ENCODE results near the gene CABLES2.

CABLES2 gene

GRCh38 chr20:62359043-62359490 lies 48.0 kb downstream of the CABLES2 start:
- DNase-seq (ENCODE audit: low spot score), result no peak

GRCh38 chr20:62358171-62359042 lies 48.7 kb downstream of the CABLES2 start:
- no peak for DNase-seq (ENCODE audit: low spot score)

- DNase-seq (ENCODE audit: low spot score), result no peak
Observed at GRCh38 chr20:62357681-62358080, 49.4 kb downstream of the CABLES2 start.

- no peak for DNase-seq (ENCODE audit: low spot score)
Observed at GRCh38 chr20:62357187-62357667, 49.9 kb downstream of the CABLES2 start.

GRCh38 chr20:62356589-62357186 lies 50.4 kb downstream of the CABLES2 start:
- DNase-seq (ENCODE audit: low spot score), result no peak

GRCh38 chr20:62355878-62356588 lies 51.1 kb downstream of the CABLES2 start:
- no peak for DNase-seq (ENCODE audit: low spot score)

GRCh38 chr20:62355516-62355877 lies 51.6 kb downstream of the CABLES2 start:
- no peak for DNase-seq (ENCODE audit: low spot score)

GRCh38 chr20:62354811-62355341 lies 52.2 kb downstream of the CABLES2 start:
- DNase-seq (ENCODE audit: low spot score), result no peak

GRCh38 chr20:62354031-62354808 lies 52.9 kb downstream of the CABLES2 start:
- no peak for DNase-seq (ENCODE audit: low spot score)

GRCh38 chr20:62353289-62354030 lies 53.6 kb downstream of the CABLES2 start:
- DNase-seq (ENCODE audit: low spot score), result no peak

GRCh38 chr20:62352402-62353288 lies 54.4 kb downstream of the CABLES2 start:
- peak; percentile 77 for DNase-seq (ENCODE audit: low spot score)

GRCh38 chr20:62351469-62352401 lies 55.4 kb downstream of the CABLES2 start:
- no peak for DNase-seq (ENCODE audit: low spot score)

GRCh38 chr20:62350629-62351422 lies 56.3 kb downstream of the CABLES2 start:
- no peak for DNase-seq (ENCODE audit: low spot score)

GRCh38 chr20:62350098-62350628 lies 56.9 kb downstream of the CABLES2 start:
- no peak for DNase-seq (ENCODE audit: low spot score)

- no peak for DNase-seq (ENCODE audit: low spot score)
Observed at GRCh38 chr20:62349556-62350097, 57.5 kb downstream of the CABLES2 start.

GRCh38 chr20:62348604-62349003 lies 58.5 kb downstream of the CABLES2 start:
- no peak for DNase-seq (ENCODE audit: low spot score)

- DNase-seq (ENCODE audit: low spot score), result no peak
Observed at GRCh38 chr20:62347445-62347844, 59.6 kb downstream of the CABLES2 start.

GRCh38 chr20:62347151-62347404 lies 60.0 kb downstream of the CABLES2 start:
- DNase-seq (ENCODE audit: low spot score), result no peak

Measured in globus pallidus (tissue), 1 donor.